GM21723 (cell line): ENCODE measurements around the gene ADAMTS6.
A peak's percentile ranks its signal among the peaks of the same experiment; 100 is the strongest.

Source experiments
- ATAC-seq: cut with Tn5 transposase; IDR thresholded peaks from one replicate; pipeline ENCODE4 v1.9.1; 2021; ENCODE audit warnings: mild to moderate bottlenecking, moderate library complexity; ENCODE audit not compliant: unreplicated experiment

Gene ADAMTS6

GRCh38 chr5:65113771-65114170, 367.9 kb downstream of the ADAMTS6 start:
- no peak for ATAC-seq

- ATAC-seq: no peak
Measured at GRCh38 chr5:65111961-65112658, 369.6 kb downstream of the ADAMTS6 start.

DNA sequence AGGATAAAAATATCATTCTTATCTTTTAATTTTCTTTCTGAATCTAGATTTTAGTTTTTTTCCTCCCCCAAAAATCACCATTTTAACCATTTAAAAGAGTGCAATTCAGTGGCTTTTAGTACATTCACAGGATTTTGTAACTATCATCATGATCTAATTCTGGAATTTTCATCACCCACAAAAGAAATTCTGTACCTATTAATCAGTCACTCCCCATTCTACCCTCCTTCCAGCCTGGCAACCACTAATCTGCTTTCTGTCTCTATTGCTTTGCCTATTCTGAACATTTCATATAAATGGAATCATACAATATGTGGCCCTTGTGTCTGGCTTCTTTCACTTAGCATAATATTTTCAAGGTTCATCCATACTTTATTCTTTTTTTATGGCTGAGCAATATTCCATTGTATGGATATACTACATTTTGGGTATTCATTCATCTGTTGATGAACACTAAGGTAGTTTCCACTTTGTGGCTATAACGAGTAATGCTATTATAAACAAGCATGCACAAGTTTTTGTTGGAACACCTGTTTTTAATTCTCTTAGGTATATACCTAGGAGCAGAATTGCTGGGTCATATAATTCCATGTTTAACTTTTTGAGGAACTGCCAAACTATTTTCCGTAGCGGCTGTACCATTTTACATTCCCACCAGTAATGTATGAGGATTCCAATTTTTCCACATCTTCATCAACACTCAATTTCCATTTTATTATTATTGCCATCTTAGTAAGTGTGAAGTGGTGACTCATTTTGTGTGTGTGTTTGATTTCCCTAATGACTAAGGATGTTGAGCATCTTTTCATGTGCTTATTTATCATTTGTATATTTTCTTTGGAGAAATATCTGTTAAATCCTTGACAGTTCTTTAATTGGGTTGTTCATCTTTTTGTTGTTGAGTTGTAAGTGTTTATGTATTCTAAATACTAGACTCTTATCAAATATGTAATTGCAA, 372.7 kb downstream of the ADAMTS6 start:
- ATAC-seq: no peak

- no peak for ATAC-seq
Measured at GRCh38 chr5:65105301-65105700, 376.4 kb downstream of the ADAMTS6 start.

DNA sequence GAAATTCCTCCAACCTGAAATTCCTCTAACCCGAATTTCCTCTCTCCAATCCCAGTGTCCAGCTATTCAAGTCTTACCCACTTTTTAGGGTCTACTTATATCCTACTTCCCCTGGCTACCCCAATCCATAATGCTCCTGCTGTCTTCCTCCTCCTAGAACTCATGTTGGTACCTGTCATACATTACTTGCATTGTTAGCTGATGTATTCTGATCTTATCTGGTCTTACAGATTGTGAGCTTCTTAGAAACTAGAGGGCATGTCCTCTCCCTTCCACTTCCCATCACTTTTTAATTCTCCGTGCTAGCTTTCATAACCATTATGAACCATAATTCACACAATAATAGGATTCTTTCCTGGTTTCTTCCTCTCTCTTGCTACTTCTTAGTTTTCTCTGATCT, 376.9 kb downstream of the ADAMTS6 start:
- ATAC-seq: no peak

GRCh38 chr5:65103756-65104440, 377.8 kb downstream of the ADAMTS6 start:
- no peak for ATAC-seq

GRCh38 chr5:65102976-65103711, 378.6 kb downstream of the ADAMTS6 start:
- peak; percentile 80 for ATAC-seq

GRCh38 chr5:65102371-65102975, 379.2 kb downstream of the ADAMTS6 start:
- no peak for ATAC-seq

DNA sequence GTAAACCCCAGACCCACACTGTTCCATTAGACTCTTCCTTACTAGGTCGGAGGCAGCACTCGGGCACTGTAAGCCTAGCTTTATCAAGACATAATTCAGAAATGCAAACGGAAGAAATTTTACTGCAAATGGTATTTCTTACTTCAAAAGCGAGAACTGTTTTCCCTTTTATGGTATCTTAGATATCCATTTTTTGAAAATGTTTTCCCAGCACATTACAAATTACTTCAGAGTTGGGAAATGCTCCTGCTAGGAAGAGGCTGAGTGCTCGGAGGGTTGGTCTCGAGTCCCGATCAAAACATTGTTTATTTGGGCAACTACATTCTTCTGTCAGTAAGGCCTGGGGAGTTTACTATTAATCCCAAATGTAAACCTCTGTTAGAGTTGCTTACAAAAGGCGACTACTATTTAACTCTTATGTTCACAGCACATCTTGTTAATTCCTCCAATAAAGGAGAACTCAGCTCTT, 380.1 kb downstream of the ADAMTS6 start:
- no peak for ATAC-seq

DNA sequence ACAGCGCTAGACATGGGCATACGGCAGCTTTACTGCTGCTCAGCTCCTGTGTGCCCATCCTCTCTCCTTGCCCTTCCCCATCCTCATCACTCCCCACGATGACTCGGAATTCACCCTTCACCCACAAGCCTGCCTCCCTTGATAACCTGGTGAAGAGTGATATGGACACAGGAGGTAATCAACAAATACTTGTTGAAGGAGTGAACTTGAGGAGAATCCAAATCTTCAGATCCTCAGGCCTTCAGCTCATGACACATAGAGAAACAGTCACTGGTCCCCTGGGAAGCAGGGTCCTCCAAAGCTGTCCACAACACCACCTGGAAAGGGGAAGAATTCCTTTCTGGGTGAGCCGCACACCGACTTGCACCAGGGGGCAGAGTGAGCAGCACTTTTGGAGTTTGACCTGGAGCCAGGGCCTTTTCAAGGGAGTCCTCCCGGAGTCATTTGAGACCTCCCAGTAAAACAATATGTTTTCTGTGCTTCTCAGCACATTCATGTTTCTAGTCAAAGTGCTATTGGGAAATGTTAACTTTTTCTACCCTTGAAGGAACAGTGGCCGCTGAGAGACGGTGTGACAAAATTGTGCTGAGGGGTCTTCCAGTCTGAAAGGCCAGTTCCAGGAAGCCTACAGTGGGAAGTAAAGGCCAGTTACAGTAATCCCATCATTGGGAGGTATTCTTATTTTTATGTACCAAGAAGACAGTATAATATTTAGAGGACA, 380.6 kb downstream of the ADAMTS6 start:
- ATAC-seq: no peak
